HG02642 (cell line): ENCODE results near the gene AREL1.
A peak's percentile ranks its signal among the peaks of the same experiment; 100 is the strongest.

ENCODE experiments used
- ATAC-seq: cut with Tn5 transposase; IDR thresholded peaks from one replicate; pipeline ENCODE4 v1.9.1; 2021; ENCODE audit warnings: mild to moderate bottlenecking; ENCODE audit not compliant: unreplicated experiment, poor library complexity

The AREL1 gene

DNA sequence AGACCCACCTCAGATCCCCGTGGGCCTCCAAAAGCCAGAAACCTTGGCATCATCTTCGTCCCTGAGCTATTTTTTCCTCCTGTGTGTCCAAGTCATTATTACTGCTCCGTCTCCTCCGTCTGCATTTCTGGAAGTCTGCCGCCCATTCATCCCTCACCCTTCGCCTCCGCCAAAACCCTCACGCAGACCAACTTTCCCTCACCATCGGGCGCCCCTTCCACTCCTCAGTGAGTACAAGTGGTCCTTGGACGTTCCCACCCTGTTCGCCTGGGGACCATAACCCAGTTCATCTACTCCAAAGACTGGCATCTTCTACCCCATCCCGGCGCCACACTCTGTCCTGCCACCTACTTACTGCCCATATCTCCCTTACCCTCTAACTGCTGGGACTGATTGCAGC, 97.1 kb downstream of the AREL1 start:
- ATAC-seq: no peak

DNA sequence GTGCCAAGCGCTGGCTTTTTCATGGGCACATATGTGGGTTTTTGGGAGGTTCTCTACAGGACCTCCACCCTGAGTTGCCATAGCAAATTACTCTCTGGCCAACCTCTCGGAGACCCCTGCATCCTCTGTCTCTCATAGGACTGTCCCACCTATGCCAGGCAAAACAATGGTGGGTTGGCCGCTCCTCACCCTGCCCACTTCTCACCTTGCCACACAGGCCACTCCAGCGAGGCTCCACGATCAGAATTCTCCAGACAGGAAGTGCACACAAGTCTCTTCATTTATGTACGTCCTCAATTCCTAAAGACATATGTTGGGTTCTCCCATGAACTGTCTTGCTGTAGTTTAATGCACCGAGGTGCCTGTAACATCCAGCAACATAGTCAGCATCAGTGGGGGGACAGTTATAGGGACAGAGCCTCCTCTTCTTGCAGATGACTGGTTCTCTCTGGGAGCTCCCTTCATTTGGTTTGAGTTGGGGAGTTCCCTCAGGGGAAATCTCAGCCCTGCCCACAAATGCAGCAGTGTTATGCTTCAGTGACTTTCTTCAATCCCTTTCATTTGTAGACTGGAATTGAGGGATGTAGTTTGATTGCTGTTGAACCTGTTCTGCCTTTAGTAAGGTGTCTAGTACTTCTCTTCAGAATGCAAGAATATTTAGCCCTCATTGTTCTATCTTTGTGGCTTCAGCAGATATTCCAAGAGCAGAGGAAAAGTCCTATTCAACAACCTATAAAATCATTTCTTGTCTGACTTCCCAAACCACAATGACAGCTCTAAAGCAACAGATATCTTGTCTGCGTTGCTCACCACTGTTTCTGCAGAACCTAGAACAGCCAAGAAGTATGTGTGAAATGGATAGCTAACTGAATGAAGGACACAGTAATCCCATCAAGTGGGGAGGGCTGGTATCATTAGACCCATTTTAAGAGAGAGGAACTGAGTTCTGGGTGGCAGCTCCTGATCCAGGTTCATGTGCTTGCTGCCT, 98.1 kb downstream of the AREL1 start:
- ATAC-seq: no peak

DNA sequence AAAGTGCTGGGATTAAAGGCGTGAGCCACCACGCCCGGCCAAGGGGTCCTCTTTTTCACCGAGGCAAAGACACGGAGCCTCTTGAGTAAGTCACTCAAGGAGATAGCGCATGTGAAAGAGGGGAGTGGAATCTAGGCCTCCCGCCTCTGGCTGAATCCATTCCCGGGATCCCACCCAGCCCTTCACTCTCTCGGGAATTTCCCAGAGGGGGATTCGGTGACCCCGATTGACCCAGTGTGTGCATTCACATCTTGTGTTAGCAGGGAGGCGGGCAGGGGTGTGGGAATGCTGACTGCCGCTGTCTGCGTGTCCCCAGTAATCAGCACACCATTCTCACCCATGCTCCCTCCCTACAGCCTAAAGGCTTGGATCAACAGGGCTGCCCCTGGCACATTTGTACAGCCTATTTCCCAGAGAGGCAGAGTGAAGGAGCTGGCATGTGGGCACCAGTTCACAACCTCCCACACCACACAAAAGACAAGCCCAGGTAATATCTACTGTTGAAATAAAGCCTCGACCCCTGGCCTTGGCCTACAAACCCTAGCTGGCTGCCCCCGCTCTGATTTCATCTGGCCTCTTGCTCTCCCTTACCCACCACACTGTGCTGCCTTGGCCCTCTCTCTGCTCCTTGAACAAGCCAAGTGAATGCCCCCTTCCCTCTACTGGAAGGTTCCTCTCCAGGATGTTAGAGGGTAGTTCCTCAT, 99.5 kb downstream of the AREL1 start:
- no peak for ATAC-seq

DNA sequence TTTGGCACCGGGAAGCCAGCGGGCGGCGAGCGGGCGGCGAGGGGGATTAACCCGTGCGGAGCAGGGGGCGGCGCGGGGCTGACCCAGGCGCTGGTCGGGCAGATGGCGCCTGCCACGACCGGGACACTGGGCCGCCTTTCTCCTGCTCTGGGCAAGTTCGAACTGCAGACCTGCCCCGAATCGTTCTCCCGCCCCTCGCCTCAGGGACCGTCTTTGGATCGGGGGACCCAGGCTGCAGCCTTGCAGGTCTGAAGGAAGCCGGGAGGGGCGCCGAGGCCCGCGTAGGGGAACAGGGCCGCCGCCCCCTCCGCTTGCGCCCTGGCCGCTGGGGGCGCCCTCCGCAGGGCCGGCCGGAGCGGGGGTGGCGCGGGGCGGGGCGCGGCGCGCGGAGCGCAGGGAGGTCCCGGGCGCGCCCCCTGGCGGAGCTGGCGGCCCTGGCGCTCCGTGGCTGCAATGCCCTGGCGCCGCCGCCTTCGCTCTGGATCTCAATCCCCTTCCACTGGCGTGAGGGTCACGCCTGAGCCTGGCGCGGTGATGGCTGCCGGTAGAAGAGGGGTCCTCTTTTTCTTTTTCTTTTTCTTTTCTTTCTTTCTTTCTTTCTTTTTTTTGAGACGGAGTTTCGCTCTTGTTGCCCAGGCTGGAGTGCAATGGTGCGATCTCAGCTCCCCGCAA, 100.4 kb downstream of the AREL1 start:
- peak; percentile 72 for ATAC-seq

DNA sequence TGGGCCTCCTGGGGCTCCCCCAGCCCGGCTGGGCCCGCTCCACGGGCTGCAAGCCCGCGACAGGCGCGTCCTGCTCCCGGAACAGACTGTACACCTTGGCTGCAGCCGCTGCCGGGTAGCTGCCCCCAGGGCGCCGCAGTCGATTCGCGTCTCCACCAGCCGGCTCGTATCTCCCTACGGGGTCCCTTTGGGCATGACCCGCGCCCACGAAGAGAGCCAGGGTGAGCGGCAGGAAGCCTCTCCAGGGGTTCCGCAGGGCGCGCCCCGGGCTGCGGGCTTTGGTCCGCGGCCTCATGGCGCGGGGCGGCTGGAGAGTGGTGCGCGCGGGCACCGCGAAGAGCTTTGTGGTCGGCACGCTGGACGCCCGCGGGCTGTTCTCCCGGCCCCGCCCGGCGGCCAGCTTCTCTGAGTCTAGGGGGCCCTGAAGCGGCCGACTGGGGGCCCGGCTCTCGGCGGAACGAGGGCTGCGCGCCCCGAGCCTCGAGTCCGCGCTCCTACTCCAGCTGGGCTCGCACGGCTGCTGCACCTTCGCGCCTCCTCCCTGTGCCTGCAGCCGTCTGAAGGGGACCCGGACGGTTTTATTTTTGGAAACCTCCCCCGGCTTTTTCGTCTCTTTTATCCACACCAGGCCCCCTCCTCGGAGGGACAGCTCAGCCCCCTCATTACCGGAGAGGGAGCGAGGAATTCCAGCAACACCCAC, 101.1 kb downstream of the AREL1 start, which contains the start of gene LTBP2:
TSS of gene LTBP2 (minus strand) at position 588 of the 700 bp plus-strand sequence. CDS start at position 295, 293 bp downstream.
- peak; percentile 11 for ATAC-seq
